ENCODE measurements around the gene TAF11L2.
"Not testable (repeated sequence)": the region's sequence is repeated elsewhere in the genome, so short reads cannot be mapped to it uniquely, and the experiment has no call there.

The TAF11L2 gene

DNA sequence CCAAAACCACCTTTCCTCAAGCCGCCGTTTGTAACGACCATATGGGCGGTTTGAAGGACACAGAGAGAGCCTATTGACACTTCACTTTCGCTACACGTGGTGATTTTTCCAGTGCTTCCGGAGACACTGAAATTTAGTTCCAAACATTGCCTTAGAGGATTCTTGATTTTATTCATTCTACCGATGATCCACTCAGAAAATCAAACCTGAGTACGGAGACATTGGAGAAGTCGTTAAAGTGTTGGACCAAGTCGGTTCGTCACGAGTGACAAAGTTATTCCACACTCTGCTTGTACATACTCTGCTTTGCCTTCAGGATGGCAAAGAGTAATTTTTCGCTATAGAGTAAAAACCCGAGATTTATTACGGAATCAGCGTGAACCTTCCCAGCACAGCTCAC is 28.5 kb downstream of the TAF11L2 start:
- not testable (repeated sequence) for DNase-seq (ENCODE audit: low read depth)

DNA sequence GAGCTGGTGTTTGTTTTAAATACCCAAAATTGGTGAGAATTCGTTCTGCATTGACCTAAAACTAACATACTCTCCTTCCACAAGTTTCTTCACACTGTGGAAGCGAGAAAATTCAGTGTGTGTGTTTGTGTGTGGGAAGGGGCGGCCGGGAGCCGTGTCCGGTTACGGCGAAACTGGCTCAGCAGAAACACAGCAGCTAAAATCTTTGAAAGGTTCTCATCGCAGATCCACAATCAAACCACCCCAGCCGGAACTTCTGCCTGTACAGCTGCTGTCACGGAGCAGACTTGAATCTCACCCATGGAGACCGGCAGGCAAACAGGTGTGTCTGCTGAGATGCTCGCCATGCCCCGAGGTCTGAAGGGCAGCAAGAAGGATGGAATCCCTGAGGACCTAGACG is 30.3 kb downstream of the TAF11L2 start, which contains the start of gene TAF11L6:
Gene TAF11L6, plus strand, starts transcription at position 301 of the 400 bp plus-strand sequence.
- DNase-seq (ENCODE audit: low read depth) = not testable (repeated sequence)
